ENCODE results near the gene ADAM8.
A peak's percentile ranks its signal among the peaks of the same experiment; 100 is the strongest.

ADAM8 gene

DNA sequence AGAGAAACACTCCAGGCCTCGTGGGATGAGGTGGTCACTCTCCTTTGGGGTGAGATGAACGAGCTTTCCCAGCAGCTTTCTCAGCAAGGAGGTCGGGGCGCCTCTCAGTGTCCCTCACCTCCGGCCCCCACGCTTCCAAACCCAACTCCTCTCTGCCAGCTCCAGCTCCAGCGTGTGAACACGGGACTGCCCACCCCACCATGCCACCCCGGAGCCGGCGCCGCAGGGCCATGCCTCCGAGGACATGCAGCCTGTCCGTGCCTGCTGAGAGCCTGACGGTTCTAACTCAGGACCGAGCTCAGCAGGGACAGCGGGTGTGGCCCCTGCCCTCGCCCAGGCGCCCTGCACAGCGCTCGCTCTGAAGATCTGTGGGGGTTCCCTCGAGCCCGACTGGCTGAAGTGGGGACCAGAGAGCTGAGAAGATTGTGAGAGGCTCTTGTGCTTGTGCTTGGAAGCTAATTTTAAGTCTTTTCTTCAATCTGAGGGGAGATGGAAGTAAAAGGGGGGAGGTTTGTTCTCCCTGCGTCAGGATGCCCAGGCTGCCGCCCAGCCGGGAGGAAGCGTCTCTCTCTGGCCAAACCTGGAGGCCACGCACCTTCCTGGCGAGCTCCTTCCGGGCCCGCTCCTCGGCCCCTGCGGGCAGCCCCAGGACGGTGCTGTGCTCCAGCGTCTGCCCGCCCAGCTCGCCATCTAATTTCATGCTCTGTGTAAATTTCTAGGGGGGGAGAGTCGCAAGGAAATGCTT lies 5.1 kb upstream of the ADAM8 start:
- DNase-seq (ENCODE audit: low read depth), result no peak

- DNase-seq (ENCODE audit: low read depth), result no peak
Observed at GRCh38 chr10:133281084-133281483, 4.4 kb upstream of the ADAM8 start.

DNA sequence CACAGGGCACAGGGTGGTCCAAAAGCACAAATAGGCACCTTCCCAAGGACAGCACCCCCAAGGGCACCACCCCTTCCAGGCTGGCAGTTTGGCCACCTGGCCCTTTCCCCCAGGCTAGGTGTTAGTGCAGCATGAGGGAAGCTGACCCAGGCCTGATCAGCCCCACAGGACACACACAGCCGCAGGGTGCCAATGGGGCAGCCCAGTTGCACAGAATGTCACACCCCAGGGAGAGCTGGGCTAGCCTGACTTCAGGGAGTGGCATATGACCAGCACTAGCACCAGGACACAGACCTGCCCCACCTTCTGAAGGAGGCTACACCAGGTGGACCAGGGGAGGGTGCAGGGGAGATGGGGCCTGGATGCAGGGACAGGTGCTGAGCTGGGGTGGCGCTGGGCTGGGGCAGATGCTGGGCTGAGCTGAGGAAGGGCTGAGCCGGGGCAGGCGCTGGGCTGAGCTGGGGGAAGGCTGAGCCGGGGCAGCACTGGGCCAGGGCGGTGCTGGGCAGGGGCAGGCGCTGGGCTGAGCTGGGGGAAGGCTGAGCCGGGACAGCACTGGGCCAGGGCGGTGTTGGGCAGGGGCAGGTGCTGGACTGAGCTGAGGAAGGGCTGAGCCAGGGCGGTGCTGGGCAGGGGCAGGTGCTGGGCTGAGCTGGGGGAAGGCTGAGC lies 3.9 kb upstream of the ADAM8 start:
- DNase-seq (ENCODE audit: low read depth), result no peak

DNA sequence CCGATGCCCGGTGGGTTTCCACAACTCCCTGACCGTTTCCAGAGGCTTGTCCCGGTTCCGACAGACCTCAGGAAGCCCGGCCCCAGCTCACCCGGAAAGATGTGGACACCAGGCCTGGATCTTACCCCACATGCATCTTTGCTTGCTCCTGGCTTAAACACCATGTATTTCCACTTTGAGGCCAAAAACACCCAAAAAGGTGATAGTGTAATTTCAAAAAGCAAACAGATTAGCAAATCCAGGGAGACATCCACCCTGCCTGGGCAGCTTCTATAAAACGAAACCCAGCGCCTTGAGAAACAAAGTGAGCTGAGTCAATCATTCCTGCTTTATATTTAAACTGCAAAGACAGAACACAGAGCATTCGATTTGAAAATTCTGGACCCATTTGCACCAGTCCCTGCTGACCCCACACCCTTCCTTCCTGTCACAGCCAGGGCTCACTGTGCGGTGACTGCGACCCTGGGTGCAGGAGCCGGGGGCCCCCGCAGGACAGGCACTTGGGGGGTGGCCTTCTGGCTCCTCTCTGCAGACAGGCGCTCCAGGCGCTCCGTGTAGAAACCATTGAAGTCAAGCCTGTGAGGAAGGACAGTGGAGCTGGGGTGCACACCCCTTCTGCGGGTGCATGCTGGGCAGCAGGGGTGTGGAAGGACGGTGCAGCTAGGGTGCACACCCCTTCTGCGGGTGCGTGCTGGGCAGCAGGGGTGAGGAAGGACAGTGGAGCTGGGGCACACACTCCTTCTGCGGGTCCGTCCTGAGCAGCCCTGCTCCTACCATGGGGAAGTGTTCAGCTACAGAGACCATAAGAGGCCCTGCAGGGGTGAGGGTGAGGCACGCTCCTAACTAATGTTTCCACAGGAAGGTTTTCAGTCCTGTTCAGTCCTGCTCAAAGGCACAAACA lies 2.9 kb upstream of the ADAM8 start:
- DNase-seq (ENCODE audit: low read depth), result no peak

GRCh38 chr10:133278577-133279265 lies 2.1 kb upstream of the ADAM8 start:
- no peak for DNase-seq (ENCODE audit: low read depth)

- no peak for DNase-seq (ENCODE audit: low read depth)
Observed at GRCh38 chr10:133277993-133278576, 1.4 kb upstream of the ADAM8 start.

GRCh38 chr10:133277277-133277992 lies 767 bp upstream of the ADAM8 start:
- no peak for DNase-seq (ENCODE audit: low read depth)

GRCh38 chr10:133276100-133276434 lies 601 bp downstream of the ADAM8 start:
- DNase-seq (ENCODE audit: low read depth), result no peak

GRCh38 chr10:133275684-133276092 lies 980 bp downstream of the ADAM8 start:
- no peak for DNase-seq (ENCODE audit: low read depth)

DNA sequence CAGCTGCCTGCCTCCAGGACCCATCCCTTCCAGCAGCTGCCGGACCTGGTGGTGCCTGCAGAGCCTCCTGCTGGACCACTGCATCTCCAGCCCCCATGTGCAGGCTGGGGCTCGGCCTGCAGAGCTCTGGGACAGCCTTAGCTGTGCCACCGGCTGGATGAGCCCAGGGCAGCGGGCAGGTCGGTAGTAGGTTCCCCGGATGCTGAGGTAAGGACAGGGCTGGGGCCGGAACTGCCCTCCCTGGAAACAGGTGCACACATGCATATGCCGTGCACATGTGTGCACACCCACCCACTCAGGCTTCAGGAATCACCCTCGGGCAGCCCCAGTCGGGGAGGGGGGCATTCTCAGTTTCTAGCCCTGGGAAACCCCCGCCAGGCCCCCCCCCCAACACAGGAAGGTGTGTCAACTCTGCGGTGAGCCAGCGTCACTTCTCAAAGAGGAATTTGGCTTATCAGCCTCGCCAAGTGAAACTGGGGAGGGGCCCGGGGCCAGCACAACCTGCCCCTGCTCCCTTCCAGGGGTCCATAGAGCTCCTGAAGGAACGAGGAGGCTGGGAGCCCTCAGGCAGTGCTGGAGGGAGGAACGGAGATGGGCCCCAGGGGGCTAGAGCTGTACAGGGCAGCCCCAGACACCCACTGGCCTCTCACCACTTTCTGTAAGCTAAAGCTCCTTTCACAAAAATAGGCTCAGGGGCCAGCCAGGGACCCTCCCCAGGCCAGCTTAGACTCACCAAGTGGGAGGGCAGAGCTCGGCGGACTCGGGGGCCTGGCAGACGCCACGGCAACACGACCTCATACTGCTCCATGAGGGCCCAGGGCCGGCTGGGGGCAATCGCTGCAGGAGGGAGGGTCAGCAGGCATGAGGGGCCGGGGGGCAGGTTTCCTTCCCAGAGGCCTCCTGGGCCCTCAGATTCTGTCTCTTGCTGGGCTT lies 1.7 kb downstream of the ADAM8 start:
- DNase-seq (ENCODE audit: low read depth), result peak; percentile 81

GRCh38 chr10:133273534-133274143 lies 3.0 kb downstream of the ADAM8 start:
- DNase-seq (ENCODE audit: low read depth), result no peak

GRCh38 chr10:133272964-133273420 lies 3.7 kb downstream of the ADAM8 start:
- no peak for DNase-seq (ENCODE audit: low read depth)

DNA sequence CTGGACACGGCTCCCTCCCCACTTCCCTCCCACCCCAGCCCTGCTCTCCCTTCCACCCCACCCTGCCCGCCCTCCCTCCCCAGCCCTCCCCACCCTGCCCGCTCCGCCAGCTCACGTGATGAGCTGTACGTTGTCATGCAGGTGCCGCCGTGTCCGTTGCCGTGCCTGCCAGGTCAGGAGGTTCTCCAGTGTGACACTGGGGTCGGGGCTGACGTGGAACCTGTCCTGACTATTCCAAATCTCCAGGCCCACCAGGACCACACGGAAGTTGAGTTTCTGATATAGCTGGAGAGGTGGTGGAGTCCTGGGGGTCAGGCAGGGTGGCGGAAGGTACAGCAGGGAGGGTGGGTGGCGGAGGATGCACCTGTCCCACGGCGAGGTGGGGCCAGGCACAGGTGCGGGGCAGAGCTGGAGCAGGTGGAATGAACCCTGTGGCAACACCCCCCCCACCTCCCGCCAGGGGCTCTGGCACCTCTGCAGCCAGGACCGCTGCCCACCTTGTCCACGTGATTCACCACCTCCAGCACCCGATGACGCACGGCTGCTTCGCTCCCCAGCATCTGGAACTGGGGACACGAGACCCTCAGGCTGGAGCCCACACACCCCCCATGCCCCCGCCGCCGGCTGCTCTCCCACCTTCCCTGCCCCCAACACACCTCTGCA lies 4.2 kb downstream of the ADAM8 start:
- DNase-seq (ENCODE audit: low read depth), result no peak

DNA sequence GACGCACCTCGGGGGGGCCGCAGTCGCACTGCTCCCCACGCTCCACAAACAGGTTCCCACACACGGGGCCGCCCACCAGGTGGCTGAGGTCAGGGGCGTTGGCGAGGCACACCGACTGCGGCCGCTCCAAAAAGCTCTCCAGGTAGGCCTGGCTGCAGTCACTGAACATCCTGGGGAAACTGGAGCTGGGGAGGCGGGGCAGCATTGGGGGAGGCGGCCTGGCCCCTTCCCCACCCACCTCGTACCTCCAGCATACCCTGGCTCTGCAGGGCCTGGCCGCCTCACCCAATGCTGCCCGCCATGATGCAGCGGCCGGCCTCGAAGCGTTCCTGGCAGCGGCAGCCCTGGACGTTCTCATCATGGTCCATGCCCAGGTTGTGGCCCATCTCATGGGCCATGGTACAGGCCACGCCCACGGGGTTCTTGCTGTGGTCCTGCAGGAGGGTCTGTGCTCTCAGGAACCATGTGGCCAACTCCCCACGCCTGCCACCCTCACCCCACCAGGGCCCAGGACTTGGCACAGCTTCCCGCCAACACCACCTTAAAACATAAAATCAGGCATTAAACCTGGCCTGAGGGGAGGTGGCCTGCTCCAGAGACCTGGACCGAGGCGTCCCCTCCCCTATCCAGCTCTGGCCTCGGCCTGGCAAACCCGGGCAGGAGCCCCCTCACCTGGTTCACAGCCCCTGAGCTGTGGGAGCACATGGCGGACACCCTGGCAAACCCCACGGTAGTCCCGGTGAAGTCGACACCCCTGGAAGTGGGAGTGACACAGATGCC lies 5.0 kb downstream of the ADAM8 start:
- DNase-seq (ENCODE audit: low read depth), result no peak

- DNase-seq (ENCODE audit: low read depth), result no peak
Observed at GRCh38 chr10:133270773-133271297, 5.8 kb downstream of the ADAM8 start.

GRCh38 chr10:133270204-133270603 lies 6.5 kb downstream of the ADAM8 start:
- no peak for DNase-seq (ENCODE audit: low read depth)

GRCh38 chr10:133269367-133269766 lies 7.3 kb downstream of the ADAM8 start:
- DNase-seq (ENCODE audit: low read depth), result no peak

DNA sequence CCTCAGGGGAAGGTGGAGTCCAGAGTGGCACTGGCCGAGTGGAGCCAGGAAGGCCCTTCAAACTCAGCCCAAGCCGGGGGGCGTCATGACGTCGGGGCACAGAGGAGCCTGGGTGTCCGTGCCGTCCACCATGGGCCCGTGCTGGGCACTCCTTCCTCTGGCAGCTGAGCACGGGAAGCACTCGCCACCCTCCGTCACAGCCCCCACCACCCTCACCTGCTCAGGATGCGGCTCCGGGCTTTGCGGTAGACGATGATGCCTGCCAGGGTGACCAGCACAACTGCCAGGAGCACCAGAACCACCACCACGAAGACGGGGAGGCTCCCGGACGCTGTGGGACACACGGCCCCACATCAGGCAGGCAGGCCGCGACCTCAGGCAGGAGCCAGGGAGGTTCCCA lies 8.1 kb downstream of the ADAM8 start:
- DNase-seq (ENCODE audit: low read depth), result no peak

Measured in activated gamma-delta T cell treated with anti-CD3 and anti-CD28 coated beads, Interleukin-2, amount 50 U/mL, for 16 hours (primary cell).